ENCODE data around the gene TNP2. TPM values are rescaled to one million over a fixed set of nuclear protein-coding genes. Genes with fewer than 3 reads are reported as not detected.

Gene TNP2
- total RNA-seq, 1 experiment from 2014 or later = not detected

Other genes with a start within 250 kb of the TNP2 start
- 1.4 and 1.8 TPM in 2 replicates for gene SOCS1, start 13.1 kb downstream of the TNP2 start, total RNA-seq (2014; rRNA removed; shearing (Covaris generic))
- not detected in 2 replicates for gene PRM3, start 4.3 kb upstream of the TNP2 start, total RNA-seq (2014; rRNA removed; shearing (Covaris generic))
- not detected in 2 replicates for gene PRM2, start 7.2 kb upstream of the TNP2 start, total RNA-seq (2014; rRNA removed; shearing (Covaris generic))
- gene PRM1, start 12.0 kb upstream of the TNP2 start, total RNA-seq (2014; rRNA removed; shearing (Covaris generic)) = not detected in 2 replicates
- 28.2 and 33.0 TPM in 2 replicates for gene RMI2, start 76.1 kb upstream of the TNP2 start, total RNA-seq (2014; rRNA removed; shearing (Covaris generic))